ENCODE results near the gene RSPH10B2. TPM values are rescaled to one million over a fixed set of nuclear protein-coding genes. Genes with fewer than 3 reads are reported as not detected.
"Not testable (repeated sequence)": the region's sequence is repeated elsewhere in the genome, so short reads cannot be mapped to it uniquely, and the experiment has no call there.

The RSPH10B2 gene
- total RNA-seq, 1 experiment from 2014 or later: 0.33 TPM

GRCh38 chr7:6792113-6792872 is 38.4 kb downstream of the RSPH10B2 start:
- H2AFZ ChIP-seq (ENCODE audit: low read length); H3K14ac ChIP-seq (ENCODE audit: insufficient read depth, low read length); H3K4me1 Mint-ChIP-seq; H2BK5ac ChIP-seq (ENCODE audit: insufficient read length, low read length); H3T11ph ChIP-seq (ENCODE audit: low read length); H4K20me1 ChIP-seq (ENCODE audit: control insufficient read depth, insufficient read depth, insufficient read length); H2BK15ac ChIP-seq (ENCODE audit: low read depth, low read length); H3K4me1 ChIP-seq (ENCODE audit: insufficient read depth, low read length); H4K8ac ChIP-seq (replicated peaks; ENCODE audit: insufficient read length, low read depth, low read length); H3K4ac ChIP-seq (ENCODE audit: low read depth, low read length); H4K5ac ChIP-seq (ENCODE audit: insufficient read length, low read depth, low read length); H3K27ac ChIP-seq (ENCODE audit: insufficient read length, low read depth, low read length); H3K9me3 Mint-ChIP-seq; H3K27ac Mint-ChIP-seq; H3K9me3 ChIP-seq (ENCODE audit: control insufficient read depth, low read depth, low read length); H3K27me3 ChIP-seq (ENCODE audit: insufficient read depth, low read length); H4K91ac ChIP-seq (ENCODE audit: insufficient read length, low read depth, low read length); H3K36me3 Mint-ChIP-seq (ENCODE audit: insufficient read depth in 1 of 3, low read depth in 3 of 3); H3K4me3 Mint-ChIP-seq; H2AK5ac ChIP-seq (ENCODE audit: insufficient read length, low read length); H2BK20ac ChIP-seq (ENCODE audit: low read depth, low read length, poor library complexity, severe bottlenecking); H3K79me1 ChIP-seq (ENCODE audit: insufficient read depth, low read depth, low read length, poor library complexity, severe bottlenecking); H3K9ac ChIP-seq (ENCODE audit: extremely low read depth, insufficient read length, low read length); H2BK120ac ChIP-seq (ENCODE audit: low read depth, low read length, poor library complexity, severe bottlenecking); H3K23ac ChIP-seq (ENCODE audit: insufficient read length, low read depth, low read length); H3K18ac ChIP-seq (ENCODE audit: insufficient read length, low read depth, low read length); H3K23me2 ChIP-seq (ENCODE audit: insufficient read length, low read depth, low read length, poor library complexity, severe bottlenecking); DNase-seq; H3K4me2 ChIP-seq (ENCODE audit: insufficient read depth, insufficient read length, low read length); H3K27me3 Mint-ChIP-seq (ENCODE audit: low read depth); H2BK12ac ChIP-seq (ENCODE audit: insufficient read length, low read depth, low read length); H3K56ac ChIP-seq (ENCODE audit: insufficient read length, low read depth, low read length); H3K79me2 ChIP-seq (ENCODE audit: insufficient read depth, low read length): not testable (repeated sequence)
- WGBS (ENCODE audit: extremely low coverage, insufficient read length, low lambda C conversion rate): no CpG with 5 or more reads among the region's 15 CpGs

- H3K9ac ChIP-seq (ENCODE audit: extremely low read depth, insufficient read length, low read length); H2BK12ac ChIP-seq (ENCODE audit: insufficient read length, low read depth, low read length); H3K9me3 ChIP-seq (ENCODE audit: control insufficient read depth, low read depth, low read length); DNase-seq; H2BK15ac ChIP-seq (ENCODE audit: low read depth, low read length); H4K8ac ChIP-seq (replicated peaks; ENCODE audit: insufficient read length, low read depth, low read length); H3K23me2 ChIP-seq (ENCODE audit: insufficient read length, low read depth, low read length, poor library complexity, severe bottlenecking); H3K14ac ChIP-seq (ENCODE audit: insufficient read depth, low read length); H3T11ph ChIP-seq (ENCODE audit: low read length); H2AFZ ChIP-seq (ENCODE audit: low read length); H3K27ac ChIP-seq (ENCODE audit: insufficient read length, low read depth, low read length); H3K27ac Mint-ChIP-seq; H3K79me1 ChIP-seq (ENCODE audit: insufficient read depth, low read depth, low read length, poor library complexity, severe bottlenecking); H2BK5ac ChIP-seq (ENCODE audit: insufficient read length, low read length); H2AK5ac ChIP-seq (ENCODE audit: insufficient read length, low read length); H3K23ac ChIP-seq (ENCODE audit: insufficient read length, low read depth, low read length); H4K5ac ChIP-seq (ENCODE audit: insufficient read length, low read depth, low read length); H3K18ac ChIP-seq (ENCODE audit: insufficient read length, low read depth, low read length); H4K91ac ChIP-seq (ENCODE audit: insufficient read length, low read depth, low read length); H3K4ac ChIP-seq (ENCODE audit: low read depth, low read length); H3K9me3 Mint-ChIP-seq; H3K27me3 ChIP-seq (ENCODE audit: insufficient read depth, low read length); H3K4me3 Mint-ChIP-seq; H3K4me1 Mint-ChIP-seq; H3K27me3 Mint-ChIP-seq (ENCODE audit: low read depth); H2BK120ac ChIP-seq (ENCODE audit: low read depth, low read length, poor library complexity, severe bottlenecking); H2BK20ac ChIP-seq (ENCODE audit: low read depth, low read length, poor library complexity, severe bottlenecking); H3K56ac ChIP-seq (ENCODE audit: insufficient read length, low read depth, low read length); H4K20me1 ChIP-seq (ENCODE audit: control insufficient read depth, insufficient read depth, insufficient read length); H3K4me2 ChIP-seq (ENCODE audit: insufficient read depth, insufficient read length, low read length); H3K79me2 ChIP-seq (ENCODE audit: insufficient read depth, low read length); H3K36me3 Mint-ChIP-seq (ENCODE audit: insufficient read depth in 1 of 3, low read depth in 3 of 3); H3K4me1 ChIP-seq (ENCODE audit: insufficient read depth, low read length): not testable (repeated sequence)
- no CpG with 5 or more reads among the region's 11 CpGs for WGBS (ENCODE audit: extremely low coverage, insufficient read length, low lambda C conversion rate)
Measured at GRCh38 chr7:6794276-6794675, 40.4 kb downstream of the RSPH10B2 start.

Measured in H9 (cell line).